Activated CD4-positive, alpha-beta T cell treated with anti-CD3 and anti-CD28 coated beads for 1 hour (primary cell): ENCODE results near the gene SSBP1.
"Not testable (repeated sequence)": the region's sequence is repeated elsewhere in the genome, so short reads cannot be mapped to it uniquely, and the experiment has no call there.

Source experiments
- DNase-seq: peaks from one replicate; pipeline ENCODE4 v3.0.0-alpha.2; 2020

SSBP1 gene

GRCh38 chr7:141737836-141738591 lies at the start of gene SSBP1:
SSBP1 (plus strand) TSS chr7:141738358; CDS start chr7:141739167, 809 bp downstream.
- DNase-seq: peak; percentile 86

- DNase-seq: not testable (repeated sequence)
These were observed 48.9 kb upstream of the SSBP1 start for GRCh38 chr7:141689072-141689825.

- DNase-seq: no peak
These were observed 46.6 kb upstream of the SSBP1 start for GRCh38 chr7:141691540-141691939.

- no peak for DNase-seq
These were observed 46.2 kb upstream of the SSBP1 start for GRCh38 chr7:141691961-141692360.

- no peak for DNase-seq
These were observed 45.1 kb upstream of the SSBP1 start for GRCh38 chr7:141693082-141693481.

- DNase-seq: no peak
These were observed 42.3 kb upstream of the SSBP1 start for GRCh38 chr7:141695803-141696289.

- no peak for DNase-seq
These were observed 41.8 kb upstream of the SSBP1 start for GRCh38 chr7:141696348-141696747.

- no peak for DNase-seq
These were observed 40.8 kb upstream of the SSBP1 start for GRCh38 chr7:141697211-141697871.

GRCh38 chr7:141698247-141699015 lies 39.7 kb upstream of the SSBP1 start:
- DNase-seq: no peak

- no peak for DNase-seq
These were observed 38.3 kb upstream of the SSBP1 start for GRCh38 chr7:141699860-141700259.

- no peak for DNase-seq
These were observed 37.8 kb upstream of the SSBP1 start for GRCh38 chr7:141700296-141700847.

GRCh38 chr7:141700848-141701371 lies 37.2 kb upstream of the SSBP1 start:
- DNase-seq: no peak

- DNase-seq: peak; percentile 44
These were observed 36.6 kb upstream of the SSBP1 start for GRCh38 chr7:141701489-141702046.

GRCh38 chr7:141702047-141702567 lies 36.1 kb upstream of the SSBP1 start, which contains the start of gene DENND11:
DENND11 (minus strand) TSS chr7:141702166; CDS start chr7:141702153, 13 bp downstream.
- DNase-seq: peak; percentile 26

GRCh38 chr7:141702892-141703291 lies 35.3 kb upstream of the SSBP1 start:
- no peak for DNase-seq

- DNase-seq: no peak
These were observed 34.0 kb upstream of the SSBP1 start for GRCh38 chr7:141704112-141704511.

- DNase-seq: no peak
These were observed 33.4 kb upstream of the SSBP1 start for GRCh38 chr7:141704741-141705140.

- no peak for DNase-seq
These were observed 31.7 kb upstream of the SSBP1 start for GRCh38 chr7:141706239-141707064.

GRCh38 chr7:141708351-141708750 lies 29.8 kb upstream of the SSBP1 start, which contains the start of gene WEE2:
WEE2 (plus strand) TSS chr7:141708353; CDS start chr7:141708759, 406 bp downstream.
- DNase-seq: no peak

- no peak for DNase-seq
These were observed 28.8 kb upstream of the SSBP1 start for GRCh38 chr7:141709318-141709717.
